GM21576 (cell line): Measurements from ENCODE around the gene SCNN1G.
"Not testable (repeated sequence)": the region's sequence is repeated elsewhere in the genome, so short reads cannot be mapped to it uniquely, and the experiment has no call there.

Experiments used
- ATAC-seq: cut with Tn5 transposase; IDR thresholded peaks from one replicate; pipeline ENCODE4 v1.9.1; 2021; ENCODE audit warnings: mild to moderate bottlenecking, moderate library complexity; ENCODE audit not compliant: unreplicated experiment

SCNN1G gene, protein sequence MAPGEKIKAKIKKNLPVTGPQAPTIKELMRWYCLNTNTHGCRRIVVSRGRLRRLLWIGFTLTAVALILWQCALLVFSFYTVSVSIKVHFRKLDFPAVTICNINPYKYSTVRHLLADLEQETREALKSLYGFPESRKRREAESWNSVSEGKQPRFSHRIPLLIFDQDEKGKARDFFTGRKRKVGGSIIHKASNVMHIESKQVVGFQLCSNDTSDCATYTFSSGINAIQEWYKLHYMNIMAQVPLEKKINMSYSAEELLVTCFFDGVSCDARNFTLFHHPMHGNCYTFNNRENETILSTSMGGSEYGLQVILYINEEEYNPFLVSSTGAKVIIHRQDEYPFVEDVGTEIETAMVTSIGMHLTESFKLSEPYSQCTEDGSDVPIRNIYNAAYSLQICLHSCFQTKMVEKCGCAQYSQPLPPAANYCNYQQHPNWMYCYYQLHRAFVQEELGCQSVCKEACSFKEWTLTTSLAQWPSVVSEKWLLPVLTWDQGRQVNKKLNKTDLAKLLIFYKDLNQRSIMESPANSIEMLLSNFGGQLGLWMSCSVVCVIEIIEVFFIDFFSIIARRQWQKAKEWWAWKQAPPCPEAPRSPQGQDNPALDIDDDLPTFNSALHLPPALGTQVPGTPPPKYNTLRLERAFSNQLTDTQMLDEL

DNA sequence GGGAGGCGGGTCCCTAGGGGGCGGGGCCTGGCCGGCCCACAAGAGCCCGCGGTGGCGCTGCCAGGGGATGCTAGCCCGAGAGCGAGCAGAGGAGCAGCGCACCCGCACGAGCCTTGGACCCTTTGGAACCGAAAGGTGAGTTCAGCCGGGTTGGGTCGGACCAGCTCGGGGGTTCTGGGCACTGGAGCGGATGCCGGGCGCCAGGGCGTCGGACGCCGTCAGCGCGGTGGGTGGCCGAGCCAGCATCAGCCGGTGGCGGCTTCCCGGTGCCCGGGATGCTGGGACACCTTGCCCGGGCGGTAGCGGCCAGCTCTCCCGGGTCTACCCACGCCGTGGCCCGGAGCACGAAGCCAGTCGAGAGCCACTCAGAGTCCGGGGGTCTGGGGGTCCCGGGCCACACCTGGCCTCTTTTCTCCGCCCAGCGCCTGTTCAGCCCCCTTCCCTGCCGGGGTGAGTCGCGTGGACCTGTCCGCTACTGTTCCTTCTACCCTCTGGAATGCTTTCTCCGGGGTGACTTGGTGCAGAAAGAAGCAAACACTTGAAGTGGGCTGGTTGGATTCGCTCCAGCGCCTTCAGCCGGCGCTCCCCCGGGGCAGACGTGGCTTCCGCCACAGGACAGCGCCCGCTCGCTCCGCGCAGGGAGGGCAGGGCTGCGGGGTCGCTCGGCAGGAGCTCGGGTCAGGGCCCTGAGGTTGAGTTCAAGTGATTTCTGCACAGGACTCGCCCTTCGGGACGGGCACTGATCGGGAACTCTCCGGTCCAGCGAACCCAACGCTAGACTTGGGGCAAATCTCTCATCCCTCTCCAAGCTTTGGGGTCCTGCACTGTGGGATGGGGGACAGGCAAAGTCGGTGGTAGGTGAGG lies at the start of gene SCNN1G:
SCNN1G (plus strand) TSS at position 67 of the 864 bp plus-strand sequence. CDS start 3,527 bp downstream, outside the sequence.
- ATAC-seq = peak; percentile 6

DNA sequence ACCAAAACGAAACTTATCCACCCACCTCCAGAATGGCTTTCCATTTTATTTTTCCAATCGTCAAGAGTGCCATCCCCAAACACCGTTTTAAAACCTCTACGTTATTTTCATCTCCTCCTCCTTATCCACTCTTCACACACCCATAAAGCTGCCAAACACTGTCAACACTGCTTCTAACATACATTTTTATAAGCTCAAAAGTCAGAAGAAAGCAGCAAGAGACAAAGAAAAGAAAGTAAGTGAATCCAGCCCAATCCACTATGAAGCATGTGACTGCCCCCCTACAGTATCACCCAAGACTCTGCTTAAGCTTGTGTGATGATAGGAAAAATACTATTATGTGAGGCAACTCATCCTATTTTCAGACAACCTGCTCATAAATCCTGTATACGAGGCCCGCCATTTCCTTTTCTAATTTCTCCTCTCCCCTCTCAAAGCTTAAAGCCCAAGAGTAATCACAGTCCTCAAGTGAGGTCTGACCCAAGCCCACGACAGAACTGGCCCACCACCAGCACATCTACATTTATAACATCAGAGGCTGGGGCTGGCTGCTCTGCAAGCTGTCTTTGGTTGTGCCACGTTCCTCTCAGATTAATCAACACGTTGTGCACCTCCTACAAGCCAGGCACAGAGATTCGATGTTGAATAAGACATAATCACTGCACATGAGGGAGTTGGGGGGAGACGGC lies 49.6 kb upstream of the SCNN1G start:
- ATAC-seq = no peak

DNA sequence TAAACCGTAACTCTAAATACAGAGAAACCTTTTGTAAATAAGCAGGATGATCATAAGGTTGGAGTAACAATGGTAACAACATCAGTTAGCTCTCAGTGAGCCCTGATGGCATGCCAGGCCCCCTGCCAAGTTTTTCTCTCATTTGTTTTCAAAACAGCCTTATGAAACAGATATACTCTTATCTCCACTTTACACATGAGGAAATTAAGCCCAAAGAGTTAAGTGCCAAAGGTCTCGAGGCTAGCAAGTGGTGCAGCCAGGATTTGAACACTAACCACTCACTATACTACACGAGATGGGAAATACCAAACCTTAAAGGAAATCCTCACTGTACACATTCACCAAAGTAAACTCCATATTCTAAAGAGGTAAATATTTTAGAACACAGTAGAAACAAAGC lies 48.3 kb upstream of the SCNN1G start:
- no peak for ATAC-seq

DNA sequence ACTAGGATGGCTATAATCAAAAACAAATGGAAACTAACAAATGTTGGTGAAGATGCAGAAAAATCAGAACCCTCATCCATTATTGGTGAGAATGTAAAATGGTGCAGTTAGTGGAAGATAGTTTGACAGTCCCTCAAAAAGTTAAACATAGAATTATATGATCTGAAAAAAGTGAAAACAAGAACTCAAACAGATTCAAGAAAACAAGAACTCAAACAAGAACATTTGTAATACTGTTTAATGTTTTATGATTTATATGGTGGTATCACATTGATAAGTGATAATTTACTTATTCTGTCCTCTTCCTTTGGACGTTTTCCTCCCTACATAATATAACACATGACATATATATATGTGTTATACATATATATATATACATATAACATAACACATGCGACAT lies 45.3 kb upstream of the SCNN1G start:
- no peak for ATAC-seq

DNA sequence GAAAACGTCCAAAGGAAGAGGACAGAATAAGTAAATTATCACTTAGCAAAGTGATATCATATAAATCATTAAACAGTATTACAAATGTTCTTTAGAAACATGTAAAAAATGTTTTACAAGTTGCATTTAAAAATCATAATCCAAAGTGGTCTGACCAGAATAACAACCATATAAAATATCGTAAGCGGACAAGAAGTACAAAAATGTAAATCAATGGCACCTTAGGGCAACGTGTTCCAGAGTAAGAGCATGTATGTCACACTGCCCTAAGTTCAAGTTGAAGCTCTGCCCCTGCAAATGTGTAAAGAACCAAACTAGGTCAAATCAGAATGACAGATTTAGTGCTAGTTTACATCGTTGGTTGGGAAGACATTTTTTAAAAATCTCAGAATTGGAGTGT lies 44.7 kb upstream of the SCNN1G start:
- ATAC-seq = no peak

DNA sequence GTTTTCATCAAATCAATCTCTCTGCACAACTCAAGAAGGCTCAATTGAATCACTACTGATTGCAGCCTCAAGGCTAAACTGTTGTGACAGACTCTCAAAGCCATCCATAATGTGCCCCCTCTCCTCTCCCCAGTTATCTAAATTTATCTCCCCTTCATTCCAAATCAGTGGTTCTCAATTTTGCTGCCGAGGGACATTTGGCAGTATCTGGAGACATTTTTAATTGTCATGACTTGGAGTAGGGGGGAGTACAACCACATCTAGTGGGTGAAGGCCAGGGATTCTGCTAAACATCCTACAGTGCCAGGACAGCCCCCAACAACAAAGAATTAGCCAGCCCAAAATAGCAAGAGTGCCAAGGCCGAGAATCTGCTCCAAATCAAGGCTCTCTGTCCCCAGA lies 42.4 kb upstream of the SCNN1G start:
- ATAC-seq = no peak

DNA sequence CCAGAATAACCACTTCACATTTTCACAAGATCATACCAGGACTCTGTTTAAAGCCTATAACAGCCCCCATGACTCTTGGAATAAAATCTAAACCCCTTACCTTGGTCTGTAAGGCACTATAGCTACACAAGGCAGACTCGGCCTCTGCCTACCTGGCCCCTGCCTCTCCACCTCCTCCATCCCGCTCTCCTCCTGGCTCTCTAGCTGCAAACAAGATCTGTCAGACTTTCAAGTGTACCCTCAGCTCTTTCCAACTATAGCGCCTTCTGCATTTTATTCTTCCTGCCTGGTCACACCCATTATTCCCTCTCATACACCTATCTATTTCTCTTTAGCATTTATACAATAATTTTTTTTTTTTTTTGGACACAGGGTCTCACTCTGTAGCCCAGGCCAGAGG lies 41.5 kb upstream of the SCNN1G start:
- no peak for ATAC-seq

DNA sequence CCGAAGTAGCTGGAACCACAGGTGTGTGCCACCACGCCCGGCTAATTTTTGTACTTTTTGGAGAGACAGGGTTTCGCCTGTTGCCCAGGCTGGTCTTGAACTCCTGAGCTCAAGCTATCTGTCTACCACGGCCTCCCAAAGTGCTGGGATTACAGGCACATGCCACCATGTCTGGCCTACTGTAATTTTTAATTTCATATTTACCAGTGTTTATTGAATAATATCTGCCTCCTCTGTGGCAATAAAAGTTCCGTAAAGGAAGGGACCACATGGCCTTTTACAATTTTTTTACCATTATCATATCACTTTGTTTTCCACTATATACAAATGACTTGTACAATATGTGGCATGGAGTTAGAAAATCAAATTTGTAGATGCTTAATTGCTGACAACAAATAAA lies 41.0 kb upstream of the SCNN1G start:
- ATAC-seq = no peak

DNA sequence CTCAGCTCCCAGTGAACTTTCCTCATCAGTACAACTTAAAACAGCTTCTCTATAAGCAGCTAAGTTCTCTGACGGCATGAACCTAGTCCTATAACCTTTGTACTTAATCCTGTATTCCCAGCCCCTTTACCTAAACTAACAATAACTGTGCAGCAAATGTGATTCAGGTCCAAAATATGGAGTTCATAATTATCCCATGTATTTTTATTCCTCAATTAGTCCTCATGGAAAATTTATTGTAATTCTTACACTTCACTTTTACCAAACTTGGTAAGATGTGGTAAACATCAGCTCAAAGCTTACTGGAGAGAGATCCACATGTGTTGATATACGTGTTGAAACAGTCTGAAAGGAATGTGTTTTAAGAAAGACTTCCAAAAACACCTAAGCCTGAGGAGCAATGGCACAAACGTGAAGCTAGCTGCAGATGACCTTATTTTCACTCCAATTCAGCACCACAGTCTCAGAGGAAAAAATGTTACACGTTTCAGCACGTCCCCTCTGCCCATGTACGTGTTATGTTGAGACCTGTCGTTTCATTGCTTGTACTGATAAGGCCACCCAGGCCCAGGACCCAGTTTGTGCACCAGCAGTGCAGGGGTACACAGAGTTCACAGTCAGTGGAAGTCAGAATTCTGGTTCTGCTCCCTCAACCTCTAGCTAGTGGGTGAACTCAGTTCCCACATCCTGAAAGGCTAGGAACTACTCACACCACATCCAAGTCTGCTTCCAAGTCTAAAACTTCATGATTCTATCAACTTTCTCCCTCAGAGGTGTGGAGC lies 40.4 kb upstream of the SCNN1G start:
- no peak for ATAC-seq

DNA sequence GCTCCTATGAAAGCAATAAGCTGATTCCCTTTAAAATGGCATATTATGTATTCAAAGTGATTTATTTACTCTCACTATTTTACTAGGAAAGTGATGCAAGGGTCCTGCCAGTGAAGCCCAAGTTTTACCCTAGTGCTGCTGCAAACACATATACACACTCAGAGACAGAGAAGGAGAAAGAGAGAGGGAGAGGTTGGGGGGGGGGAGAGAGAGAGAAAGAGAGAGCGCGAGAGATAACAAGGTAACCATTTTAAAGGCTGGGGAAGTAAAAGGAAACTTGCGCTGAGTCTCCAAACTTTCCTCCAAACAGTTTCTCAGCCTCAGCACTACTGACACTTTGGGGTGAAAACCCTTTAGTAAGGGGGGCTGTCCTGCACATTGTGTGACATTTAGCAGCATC lies 39.2 kb upstream of the SCNN1G start:
- ATAC-seq = no peak

DNA sequence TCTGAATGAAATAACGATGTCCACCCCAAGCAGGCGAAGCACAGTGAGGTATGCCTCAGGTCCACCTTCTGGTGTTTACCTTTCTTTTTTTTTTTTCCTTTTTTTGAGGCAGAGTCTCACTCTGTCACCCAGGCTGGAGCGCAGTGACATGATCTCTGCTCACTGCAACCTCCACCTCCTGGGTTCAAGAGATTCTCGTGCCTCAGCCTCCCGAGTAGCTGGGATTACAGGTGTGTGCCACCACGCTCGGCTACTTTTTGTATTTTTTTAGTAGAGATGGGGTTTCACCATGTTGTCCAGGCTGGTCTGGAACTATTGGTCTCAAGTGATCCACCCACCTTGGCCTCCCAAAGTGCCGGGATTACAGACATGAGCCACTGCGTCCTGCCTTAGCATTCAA lies 38.2 kb upstream of the SCNN1G start:
- not testable (repeated sequence) for ATAC-seq

DNA sequence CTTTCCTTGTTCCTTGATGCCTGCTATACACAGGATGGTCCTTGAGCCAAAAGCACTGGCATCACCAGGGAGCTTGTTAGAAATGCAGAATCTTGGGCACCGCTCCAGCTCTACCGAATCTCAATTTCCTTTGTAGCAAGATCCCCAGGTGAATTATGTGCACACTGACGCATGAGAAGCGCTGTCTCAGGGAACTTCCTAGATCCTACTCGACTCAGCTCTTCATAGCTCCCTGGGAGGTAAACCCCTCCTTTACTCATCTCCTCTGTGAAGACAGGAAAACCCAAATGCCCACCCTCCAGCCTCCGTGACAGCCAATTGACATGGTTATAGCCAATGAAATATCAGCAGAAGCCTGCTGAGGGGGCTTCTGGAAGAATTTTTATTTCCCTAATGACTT lies 37.4 kb upstream of the SCNN1G start:
- ATAC-seq = no peak

DNA sequence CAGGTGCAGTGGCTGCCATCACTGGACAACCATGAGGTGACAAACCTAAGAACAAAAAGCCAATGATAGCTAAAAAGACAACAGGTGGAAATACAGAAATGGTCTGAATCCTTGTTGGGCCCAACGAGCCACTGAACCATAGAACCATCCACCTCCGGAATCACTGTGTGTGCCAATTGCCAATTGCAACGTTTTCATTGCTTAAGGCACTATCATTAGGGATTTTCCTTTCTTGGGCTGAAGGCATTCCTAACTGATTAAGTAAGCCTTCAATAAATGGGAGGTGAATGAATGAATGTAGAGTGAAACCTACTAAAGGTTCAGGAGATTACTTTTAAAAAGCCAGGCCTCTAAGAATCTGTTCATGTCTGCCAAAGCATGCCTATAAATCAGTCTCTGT lies 36.9 kb upstream of the SCNN1G start:
- ATAC-seq = no peak

DNA sequence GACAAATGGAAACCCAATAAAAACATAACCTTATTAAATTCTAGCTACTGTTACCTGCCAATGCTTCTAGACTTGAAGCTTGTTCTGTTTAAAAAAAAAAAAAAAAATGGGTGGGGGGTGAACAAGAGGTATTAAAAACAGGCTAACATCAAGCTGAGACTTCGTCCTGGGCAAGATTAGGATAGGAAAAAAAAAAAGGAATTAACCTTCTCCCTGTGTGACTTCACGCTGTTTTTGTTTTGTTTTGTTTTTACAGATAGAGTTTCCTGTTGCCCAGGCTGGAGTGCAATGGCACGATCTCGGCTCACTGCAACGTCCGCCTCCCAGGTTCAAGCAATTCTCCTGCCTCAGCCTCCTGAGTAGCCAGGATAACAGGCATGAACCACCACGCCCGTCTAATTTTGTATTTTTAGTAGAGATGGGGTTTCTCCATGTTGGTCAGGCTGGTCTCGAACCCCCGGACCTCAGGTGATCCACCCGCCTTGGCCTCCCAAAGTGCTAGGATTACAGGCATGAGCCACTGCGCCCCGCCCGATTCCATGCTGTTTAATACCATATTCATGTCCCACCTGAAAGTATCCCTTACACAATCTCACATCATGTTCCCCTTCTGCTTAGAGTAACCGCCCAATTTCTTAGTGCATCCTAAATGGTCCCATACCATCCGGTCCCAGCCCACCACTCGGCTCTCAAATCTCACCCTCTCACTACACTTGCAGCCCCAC lies 35.5 kb upstream of the SCNN1G start:
- no peak for ATAC-seq

DNA sequence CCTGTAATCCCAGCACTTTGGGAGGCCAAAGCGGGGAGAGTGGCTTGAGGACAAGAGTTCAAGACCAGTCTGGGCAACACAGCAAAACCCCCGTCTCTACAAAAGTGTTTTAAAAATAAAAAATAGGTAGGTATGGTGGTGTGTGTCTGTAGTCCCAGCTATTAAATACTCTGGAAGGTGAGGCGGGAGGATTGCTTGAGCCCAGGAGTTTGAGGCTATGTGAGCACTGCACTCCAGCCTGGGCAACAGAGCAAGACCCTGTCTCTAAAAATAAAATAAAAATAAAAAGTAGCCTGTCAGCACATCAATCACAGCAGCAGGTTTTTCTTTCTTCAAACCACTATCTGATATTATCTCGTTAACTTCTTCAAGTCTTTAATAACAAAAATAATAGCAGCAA lies 34.9 kb upstream of the SCNN1G start:
- ATAC-seq = no peak

DNA sequence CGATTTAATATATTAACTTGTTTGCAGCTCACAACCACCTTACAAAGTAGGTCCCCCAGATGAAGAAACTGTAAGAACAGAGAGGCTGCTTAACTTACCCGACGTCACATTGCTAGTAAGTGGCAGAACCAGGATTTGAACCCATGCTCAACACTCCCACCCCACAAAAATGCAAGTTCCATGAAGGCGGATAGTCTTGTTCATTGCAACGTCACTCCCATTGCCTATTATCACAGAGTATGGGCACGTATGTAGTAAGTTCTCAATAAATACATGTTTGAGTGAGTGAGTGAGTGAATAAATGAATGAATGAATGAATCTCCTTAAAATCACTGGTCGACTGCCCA lies 34.4 kb upstream of the SCNN1G start:
- ATAC-seq = no peak

DNA sequence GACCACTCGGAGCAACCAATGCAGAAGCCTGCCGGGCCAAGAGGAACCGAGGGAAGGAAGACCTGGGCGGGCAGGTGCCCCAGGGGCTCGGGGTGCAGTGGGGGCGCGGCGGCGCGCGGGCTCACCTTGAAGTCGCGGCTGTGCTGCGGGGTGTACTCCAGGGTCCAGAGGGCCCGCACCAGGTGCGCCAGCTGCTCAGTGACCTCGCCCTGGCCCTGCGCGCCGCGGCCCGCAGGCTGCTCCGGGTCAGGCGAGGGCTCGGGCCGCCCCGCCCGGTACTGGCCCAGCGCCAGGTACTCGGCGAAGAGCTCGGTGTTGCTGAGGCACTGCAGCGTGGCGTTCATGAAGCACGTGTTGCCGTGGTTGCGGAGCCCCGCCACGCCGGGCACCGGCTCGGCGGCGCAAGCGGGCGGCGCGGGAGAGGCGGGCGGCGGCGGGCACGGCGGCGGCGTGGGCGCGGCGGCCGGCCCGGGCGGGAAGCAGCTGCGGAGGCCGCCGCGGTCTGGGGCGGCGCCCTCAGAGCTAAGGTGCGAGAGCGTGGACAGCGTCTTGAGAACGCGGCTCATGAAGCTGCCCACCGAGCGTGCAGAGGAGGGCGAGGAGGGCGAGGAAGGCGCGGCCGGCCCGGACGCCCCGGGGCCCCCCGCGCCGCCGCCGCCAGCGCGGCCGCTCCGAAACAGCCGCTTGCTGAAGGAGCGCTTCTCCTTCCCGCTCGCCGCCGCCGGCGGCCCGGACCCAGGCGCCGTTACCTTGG lies 33.9 kb upstream of the SCNN1G start:
- peak; percentile 33 for ATAC-seq

DNA sequence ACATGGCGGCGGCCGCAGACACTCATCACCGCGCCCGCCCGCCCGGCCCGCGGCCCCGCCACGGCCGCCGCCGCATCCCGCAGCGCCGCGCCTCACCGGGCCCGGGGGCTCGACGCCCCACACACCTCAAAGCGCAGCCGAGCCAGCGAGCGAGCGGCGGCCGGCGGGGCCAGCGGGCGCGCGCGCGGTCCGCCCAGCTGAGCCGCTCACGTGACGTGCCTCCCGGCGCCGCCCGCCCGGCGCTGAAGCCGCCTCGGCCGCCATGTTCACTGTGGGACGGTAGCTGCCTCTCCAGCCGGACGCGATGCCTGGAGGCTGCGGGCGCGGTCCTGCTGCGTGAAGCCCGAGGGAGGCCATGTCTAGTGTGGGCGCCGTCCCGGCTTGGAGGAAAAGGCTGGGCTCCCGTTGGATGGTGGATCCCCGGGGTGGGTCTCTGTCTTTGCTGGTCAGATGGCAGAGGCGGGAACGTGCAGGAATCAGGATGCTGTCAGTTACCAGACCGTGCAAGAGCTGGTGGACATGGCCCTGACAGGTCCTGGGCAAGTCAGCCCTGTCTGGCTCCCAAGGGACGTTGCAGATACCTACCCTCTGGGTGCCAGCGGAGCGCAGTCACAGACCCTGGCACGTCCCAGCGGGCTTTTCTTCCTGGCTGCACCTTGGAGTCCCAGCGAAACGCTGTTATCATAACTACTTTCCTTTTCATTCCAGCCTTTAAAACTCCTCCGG lies 33.1 kb upstream of the SCNN1G start, which contains the start of gene USP31:
USP31 (minus strand) TSS at position 186 of the 726 bp plus-strand sequence; CDS start at position 4, 182 bp downstream.
- peak; percentile 94 for ATAC-seq
